Inferior parietal cortex (tissue), 1 donor: ENCODE results near the gene PMFBP1.
"Not testable (repeated sequence)": the region's sequence is repeated elsewhere in the genome, so short reads cannot be mapped to it uniquely, and the experiment has no call there.

Experiments
- DNase-seq: peaks from one replicate; pipeline ENCODE4 v3.0.0-alpha.2; 2016; ENCODE audit errors: extremely low spot score

The PMFBP1 gene

GRCh38 chr16:72107371-72107770 lies 64.6 kb downstream of the PMFBP1 start:
- no peak for DNase-seq

GRCh38 chr16:72105978-72106377 lies 66.0 kb downstream of the PMFBP1 start:
- no peak for DNase-seq

GRCh38 chr16:72104905-72105304 lies 67.0 kb downstream of the PMFBP1 start:
- no peak for DNase-seq

GRCh38 chr16:72101195-72101594 lies 70.8 kb downstream of the PMFBP1 start:
- DNase-seq: no peak

- peak; percentile 65 for DNase-seq
Measured at GRCh38 chr16:72099377-72099818, 72.6 kb downstream of the PMFBP1 start.

- no peak for DNase-seq
Measured at GRCh38 chr16:72098936-72099335, 73.0 kb downstream of the PMFBP1 start.

- DNase-seq: no peak
Measured at GRCh38 chr16:72094266-72094610, 77.7 kb downstream of the PMFBP1 start.

- peak; percentile 99 for DNase-seq
Measured at GRCh38 chr16:72093448-72094265, 78.3 kb downstream of the PMFBP1 start, which contains the start of the genes DHX38 and TXNL4B. DHX38 (plus strand) TSS chr16:72093847; CDS start chr16:72096158, 2,311 bp downstream. TXNL4B (minus strand) TSS chr16:72093620; CDS start chr16:72090749, 2,871 bp downstream.

GRCh38 chr16:72092832-72093447 lies 79.0 kb downstream of the PMFBP1 start:
- peak; percentile 5 for DNase-seq

GRCh38 chr16:72091217-72091616 lies 80.7 kb downstream of the PMFBP1 start:
- DNase-seq: no peak

- DNase-seq: no peak
Measured at GRCh38 chr16:72085002-72085401, 87.0 kb downstream of the PMFBP1 start.

GRCh38 chr16:72084445-72084844 lies 87.5 kb downstream of the PMFBP1 start:
- DNase-seq: no peak

GRCh38 chr16:72083778-72084404 lies 88.1 kb downstream of the PMFBP1 start:
- DNase-seq: no peak

- not testable (repeated sequence) for DNase-seq
Measured at GRCh38 chr16:72076991-72077706, 94.8 kb downstream of the PMFBP1 start.

- not testable (repeated sequence) for DNase-seq
Measured at GRCh38 chr16:72075067-72075466, 96.9 kb downstream of the PMFBP1 start.

- peak; percentile 25 for DNase-seq
Measured at GRCh38 chr16:72073560-72074230, 98.3 kb downstream of the PMFBP1 start.

GRCh38 chr16:72072514-72073342 lies 99.2 kb downstream of the PMFBP1 start:
- peak; percentile 33 for DNase-seq
